Embryonic facial prominence (tissue), 1 donor: ENCODE results near the gene AGO3.

ENCODE experiments used
- DNase-seq: peaks from one replicate; pipeline ENCODE4 v3.0.0-alpha.2; 2016; ENCODE audit errors: extremely low spot score

The AGO3 gene

DNA sequence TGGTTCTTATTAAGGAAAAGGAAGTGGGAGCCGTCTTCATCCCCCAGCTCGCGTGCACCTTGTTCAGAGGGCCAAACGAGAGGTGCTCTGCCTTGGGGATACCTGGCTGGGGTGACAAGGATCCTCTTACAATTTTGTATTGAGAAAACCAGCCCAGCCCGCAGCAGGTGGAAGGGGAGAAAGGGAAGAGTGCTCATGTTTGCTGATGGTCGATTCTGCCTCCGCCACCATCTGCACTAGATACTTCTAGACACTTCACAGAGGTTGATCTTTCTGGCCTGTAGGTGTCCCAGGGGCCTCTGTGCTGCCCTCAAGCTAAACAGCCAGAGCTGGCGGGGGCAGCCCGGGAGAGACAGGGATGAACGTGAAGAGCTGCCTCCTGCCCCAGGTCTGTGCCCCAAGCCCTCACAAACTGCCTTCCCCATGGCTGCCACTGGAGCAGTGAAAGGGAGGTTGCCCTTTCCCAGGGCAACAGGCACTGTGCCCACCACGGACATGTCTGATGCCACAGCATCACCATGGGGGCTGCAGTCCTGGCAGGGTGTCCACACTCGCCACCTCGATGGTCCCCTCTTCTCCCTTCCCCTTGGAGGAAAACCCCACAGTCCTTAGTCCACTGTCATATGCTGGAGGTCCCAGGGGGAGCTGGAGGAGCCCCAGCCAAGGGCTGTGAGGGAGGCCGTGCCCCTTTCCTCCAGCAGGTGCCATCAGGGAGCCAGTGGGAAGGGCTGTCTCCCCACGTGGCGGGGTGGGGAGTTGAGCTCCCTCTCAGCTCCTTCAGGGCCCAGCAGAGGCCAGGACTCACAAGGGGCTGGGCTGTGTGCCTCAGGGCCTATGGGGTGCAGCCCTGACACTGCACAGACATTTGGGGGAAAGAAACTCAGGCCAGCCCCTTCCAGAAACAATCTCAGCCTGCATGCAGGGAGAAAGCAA, 165.9 kb downstream of the AGO3 start:
- no peak for DNase-seq

DNA sequence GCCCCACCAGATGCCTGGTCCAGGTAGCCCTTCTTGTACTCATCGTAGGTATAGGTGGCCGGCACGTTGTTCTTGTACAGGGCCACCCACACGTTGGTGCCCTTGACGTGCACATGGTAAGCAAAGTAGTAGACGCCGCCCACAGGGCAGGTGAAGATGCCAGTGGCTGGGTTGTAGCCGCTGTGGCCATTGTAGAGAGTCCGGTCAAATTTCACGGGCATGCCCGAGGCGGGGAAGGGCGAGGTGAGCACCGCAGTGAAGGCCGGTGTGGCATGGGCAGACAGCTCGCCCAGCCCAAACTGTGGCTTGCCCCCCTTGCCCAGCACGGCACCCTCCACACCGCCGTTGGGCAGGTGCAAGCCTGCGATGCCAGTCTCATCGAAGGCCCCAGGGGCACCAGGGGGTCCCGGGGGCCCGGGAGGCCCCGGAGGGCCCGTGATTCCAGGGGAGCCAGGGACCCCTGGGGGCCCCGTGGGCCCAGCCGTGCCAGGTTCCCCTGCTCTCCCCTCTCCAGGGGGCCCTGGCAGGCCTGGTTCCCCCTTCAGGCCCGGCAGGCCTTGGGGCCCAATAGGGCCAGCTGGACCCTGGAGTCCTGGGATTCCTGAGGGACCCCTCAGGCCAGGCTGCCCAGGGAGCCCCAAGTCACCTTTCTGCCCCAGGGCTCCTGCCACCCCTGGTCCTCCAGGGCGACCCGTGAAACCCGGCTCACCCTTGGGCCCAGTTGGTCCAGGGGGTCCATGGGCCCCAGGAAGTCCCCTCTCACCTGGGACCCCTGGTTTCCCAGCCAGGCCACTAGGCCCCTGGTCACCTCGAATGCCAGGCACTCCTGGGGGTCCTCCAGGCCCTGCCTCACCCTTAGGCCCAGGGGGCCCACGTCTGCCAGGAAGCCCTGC, 167.0 kb downstream of the AGO3 start:
- DNase-seq: no peak

DNA sequence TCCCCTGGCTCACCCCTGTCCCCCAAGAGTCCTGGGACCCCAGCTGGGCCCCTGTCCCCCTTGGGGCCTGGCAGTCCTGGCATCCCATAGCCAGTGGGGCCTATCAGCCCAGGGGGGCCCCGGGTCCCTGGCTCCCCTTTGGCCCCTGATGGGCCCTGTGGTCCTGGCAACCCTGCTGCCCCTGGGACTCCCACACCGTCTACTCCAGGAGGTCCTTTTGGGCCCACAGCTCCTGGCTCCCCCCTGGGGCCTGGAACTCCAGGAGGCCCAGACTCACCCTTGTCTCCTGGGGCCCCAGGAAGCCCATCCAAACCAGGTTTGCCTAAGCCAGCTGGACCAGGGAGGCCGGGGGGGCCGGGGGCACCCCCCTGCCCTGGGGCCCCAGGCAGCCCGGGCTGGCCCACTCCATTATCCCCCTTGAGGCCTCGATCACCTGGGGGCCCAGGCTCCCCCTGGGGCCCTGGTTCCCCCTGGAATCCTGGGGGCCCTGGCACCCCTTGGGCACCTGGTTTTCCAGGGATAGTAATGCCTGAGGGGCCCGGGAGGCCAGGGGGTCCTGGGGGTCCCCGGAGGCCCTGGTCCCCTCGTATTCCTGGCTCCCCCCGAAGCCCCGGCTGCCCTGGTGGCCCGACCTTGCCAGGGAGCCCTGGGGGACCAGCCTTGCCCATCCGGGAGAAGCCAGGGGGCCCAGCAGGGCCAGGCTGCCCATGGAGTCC, 167.9 kb downstream of the AGO3 start:
- no peak for DNase-seq

DNA sequence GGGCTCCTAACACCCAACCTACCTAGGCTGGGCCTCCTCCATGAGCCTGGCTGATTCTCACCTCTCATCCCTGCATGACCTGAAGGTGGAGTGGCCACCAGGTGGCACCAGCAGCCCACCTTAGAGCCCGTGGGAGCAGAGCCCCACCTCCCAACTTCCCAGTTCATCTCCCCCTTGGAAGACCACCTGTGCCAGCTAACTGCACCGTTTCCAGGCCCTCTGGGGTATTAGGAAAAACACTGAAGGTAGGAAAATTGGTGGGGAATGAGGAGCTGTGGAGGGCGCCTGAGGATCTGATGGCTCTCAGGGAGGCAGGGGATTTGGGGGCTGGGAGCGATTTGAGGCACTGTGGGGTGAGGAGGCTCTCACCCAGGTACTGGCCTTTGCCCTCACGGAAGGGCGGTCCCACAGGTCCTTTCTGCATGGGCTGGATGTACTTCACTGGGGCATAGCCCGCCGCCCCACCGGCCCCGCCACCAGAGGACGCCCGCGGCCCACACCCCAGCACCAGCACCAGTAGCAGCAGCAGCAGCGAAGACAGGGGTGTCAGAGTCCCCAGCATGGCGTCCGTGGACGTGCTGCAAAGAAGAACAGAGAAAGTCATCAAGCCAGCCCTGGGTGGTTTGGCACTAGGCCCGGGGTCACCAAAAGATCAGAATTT, 168.9 kb downstream of the AGO3 start:
- DNase-seq: no peak

DNA sequence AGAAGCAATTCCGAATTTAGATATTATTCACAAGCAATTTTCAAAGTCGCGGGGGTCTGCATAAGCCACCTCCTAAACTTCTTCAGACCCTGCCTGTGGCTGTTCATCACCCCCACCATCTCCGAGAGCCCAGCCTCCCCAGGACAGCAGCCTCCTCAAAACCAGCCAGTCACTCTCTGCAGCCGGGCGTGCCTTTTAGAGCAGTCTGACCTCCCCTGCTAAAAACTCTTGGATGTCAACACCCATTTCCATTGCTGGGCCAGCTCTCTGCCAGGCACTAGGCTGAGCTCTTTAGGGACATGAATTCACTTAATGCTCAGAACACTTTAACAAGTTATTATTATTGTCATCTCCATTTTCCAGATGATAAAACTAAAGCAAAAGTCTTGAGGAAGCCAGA, 169.5 kb downstream of the AGO3 start:
- DNase-seq: no peak

DNA sequence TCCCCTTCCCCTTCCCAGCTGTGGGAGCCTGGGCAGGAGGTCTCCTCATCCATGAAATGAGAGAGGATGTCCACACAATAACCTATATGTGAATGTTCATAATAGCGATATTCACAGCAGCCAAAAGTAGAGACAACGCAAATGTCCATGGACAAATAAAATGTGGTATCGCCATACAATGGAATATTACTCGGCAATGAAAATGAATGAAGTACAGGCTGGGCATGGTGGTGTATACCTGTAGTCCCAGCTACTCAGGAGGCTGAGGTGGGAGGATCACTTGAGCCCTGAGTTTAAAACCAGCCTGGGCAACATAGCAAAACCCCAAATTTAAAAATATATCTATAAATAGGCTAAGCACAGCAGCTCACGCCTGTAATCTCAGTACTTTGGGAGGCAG, 170.6 kb downstream of the AGO3 start:
- DNase-seq: no peak

DNA sequence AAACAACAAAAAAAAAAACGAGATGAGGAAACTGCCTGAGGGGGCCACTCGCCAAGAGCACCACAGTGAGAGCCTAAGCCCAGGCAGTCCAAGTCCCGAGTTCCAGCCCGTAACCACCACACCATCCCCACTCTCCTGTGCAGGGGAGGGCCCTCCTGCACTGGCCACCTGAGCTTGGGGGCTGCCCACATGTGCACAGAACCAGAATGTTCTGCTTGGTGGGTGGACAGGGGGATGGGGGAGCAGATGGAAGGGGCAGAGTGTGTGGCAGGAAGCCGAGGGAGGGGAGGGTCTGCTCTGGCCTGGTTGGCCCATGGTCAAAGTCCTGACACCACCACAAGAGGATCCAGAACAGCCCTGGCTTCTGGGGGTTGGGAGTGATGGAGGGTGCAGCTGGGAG, 175.4 kb downstream of the AGO3 start:
- DNase-seq: no peak

DNA sequence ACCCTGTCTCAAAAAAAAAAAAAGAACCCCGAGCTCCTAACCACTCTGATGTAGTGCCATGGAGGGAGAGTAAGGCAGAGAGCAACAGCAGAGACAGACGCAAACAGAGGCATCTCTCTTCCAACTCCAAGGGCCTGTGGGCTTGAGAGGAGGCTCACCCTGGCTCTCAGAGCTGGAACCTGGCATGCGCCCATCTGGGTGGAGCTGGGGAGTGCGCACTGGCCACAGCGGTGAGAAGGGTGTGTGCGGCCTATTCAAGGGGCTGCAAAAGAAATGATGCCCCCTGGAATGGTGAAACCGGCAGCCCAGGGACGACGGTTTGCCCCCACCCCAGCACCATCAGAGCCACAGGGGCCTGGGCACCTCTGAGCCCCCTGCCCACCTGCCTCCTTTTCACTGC, 176.5 kb downstream of the AGO3 start:
- DNase-seq: no peak

DNA sequence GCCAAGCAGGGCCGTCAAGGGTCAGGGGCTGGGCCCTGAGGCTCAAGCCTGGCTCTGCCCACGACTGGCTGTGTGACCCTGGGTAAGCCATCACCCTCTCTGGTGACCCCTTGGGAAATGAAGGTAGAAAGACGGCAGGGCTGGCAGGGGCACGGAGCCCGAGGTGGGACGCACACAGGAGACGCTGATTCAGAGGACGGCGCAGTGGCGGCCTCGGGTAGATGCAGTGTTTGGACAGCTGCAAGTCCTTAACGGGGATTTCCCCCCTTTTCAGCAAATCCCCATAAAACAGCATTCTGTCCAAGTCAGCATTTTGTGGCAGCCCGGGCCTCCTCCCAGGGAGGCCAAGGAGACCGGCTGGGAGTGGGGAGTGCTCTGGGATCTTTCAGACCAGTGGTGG, 177.4 kb downstream of the AGO3 start:
- no peak for DNase-seq

DNA sequence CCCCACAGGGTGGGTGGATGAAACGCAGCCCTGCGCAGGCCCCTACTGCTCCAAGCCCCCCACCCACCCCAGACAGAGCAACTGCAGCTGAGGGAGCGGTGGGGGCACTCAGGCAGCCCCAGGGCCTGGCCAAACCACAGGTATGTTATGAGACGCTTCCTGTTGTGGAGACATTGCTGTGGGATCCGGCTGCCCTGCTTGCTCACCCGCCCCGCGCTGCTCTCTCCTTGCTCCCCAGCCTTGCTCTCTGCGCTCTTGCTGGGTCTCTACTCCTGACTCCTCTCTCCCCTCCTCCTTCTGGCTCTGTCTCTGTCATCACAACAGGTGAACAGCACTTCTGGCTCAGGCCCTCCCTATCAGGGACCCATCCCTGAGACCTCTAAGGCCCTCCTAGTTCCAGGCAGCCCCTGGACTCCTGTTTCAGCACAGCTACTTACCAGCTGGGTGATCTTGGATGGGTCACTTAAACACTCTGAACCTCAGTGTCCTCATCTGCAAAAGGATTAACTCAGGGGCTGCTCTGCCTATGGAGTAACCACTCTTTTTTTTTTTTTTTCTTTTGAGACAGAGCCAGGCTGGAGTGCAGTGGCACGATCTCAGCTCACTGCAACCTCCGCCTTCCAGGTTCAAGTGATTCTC, 178.3 kb downstream of the AGO3 start:
- DNase-seq: peak; percentile 65

DNA sequence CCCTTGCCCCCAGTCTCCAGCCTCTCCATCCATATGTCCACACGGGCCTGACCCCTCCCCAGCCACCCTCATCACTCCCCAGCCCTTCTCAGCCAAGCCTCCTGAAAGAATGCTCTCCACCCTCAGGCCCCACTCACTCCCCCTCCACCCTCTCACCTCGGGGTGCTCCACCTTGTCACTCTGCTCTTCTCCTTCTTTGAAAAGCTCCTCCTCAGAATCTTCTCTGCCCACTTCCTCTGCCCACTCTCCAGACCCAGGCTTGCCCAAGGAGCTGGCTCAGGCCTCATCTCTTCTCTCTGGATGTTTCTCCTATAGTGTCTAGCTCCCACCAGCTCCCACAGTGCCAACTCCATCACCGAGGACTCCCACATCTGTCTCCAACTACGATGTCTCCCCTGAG, 180.2 kb downstream of the AGO3 start:
- no peak for DNase-seq

DNA sequence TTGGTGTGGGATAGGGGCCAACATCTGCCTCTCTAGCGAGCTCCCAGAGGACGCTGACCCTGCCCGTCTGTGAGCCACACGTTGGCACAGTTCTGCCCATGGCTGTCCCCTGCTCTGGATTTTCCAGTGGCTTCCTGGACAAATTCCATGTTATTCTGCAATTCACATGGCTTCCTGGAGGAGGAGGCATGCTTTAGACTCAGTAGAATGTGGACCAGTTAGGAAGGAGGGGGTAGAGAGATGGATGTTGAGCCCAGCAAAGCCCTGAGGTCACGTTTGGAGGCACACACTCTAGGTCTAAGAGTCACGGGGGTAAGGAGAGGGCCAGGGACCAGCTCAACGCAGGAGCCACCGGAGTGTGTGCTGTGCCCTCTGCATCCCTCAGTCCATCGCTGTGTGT, 181.9 kb downstream of the AGO3 start:
- DNase-seq: no peak

DNA sequence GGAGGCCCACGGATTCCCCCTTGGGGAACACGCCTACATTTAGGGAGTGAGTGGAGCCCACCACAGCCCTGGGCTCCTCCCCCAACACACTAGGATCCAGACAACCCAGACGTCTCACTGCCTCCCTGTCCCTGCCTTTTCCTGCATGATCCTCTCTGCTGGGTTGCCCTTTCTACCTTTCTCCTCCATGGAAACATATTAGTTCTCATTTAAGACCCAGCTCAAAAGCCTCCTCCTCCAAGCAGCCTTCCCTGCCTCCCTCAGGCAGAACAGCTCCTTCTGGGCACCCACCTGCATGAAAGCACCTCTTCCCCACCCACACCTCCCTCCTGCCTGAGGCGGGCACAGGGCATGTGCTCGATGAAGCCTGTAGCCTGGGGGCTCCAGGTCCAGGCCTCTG, 183.5 kb downstream of the AGO3 start:
- no peak for DNase-seq

DNA sequence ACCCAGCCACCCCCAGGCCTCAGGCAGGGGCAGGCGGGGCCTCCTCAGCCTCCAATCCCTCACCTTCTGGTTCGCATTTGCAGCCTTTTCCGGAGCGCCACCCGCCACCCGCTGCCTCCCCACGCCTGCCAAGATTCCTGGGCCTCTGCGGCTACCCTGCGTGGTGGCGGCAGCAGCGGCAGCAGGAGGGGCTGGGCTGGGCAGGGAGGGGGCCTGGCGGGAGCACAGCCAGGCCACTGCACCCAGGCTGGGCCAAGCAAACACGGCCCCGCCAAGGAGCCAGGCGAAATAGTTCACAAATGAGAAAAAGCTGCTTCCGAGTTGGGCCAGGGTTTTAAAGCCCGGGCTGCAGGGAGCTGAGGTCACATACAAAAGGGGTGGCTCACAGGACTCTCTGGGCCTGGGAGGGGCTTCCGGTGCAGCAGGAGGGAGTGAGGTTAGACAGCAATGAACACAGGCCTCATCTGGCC, 184.3 kb downstream of the AGO3 start:
- no peak for DNase-seq

DNA sequence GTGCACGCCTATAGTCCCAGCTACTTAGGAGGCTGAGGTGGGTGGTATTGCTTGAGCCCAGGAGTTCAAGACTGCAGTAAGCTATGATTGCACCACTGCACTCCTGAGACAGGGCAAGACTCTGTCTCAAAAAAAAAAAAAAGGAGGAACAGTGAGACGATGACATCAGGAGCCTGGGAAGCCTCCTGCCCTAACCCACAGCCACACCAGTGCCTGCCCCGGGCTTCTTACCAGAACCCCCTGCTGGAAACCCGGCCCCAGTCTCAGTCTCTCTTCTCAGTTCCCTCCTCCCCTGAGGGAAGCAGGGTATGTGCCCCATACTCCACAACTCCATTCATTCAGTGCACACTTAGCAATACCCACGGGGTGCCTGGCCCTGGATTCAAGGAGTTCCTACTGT, 185.0 kb downstream of the AGO3 start:
- DNase-seq: no peak

DNA sequence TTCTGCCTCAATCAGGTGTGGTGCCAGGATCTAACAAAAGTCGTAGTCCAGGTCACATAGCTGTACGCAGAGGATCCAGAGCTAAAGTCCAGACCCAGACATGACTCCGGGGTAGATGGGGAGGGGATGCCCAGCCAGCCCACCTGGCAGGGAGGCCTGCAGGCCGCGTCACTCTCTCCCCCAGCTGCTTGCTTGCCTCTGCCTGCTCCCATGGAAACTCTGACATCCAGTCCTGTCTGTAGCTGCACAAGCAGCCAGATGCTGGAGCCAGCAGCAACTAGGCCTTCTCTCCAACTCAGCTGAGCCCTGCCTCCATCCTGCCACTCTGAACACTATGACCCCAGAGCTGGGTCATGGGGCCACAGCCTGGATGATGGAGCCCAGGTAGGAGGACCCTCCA, 186.0 kb downstream of the AGO3 start:
- DNase-seq: no peak

DNA sequence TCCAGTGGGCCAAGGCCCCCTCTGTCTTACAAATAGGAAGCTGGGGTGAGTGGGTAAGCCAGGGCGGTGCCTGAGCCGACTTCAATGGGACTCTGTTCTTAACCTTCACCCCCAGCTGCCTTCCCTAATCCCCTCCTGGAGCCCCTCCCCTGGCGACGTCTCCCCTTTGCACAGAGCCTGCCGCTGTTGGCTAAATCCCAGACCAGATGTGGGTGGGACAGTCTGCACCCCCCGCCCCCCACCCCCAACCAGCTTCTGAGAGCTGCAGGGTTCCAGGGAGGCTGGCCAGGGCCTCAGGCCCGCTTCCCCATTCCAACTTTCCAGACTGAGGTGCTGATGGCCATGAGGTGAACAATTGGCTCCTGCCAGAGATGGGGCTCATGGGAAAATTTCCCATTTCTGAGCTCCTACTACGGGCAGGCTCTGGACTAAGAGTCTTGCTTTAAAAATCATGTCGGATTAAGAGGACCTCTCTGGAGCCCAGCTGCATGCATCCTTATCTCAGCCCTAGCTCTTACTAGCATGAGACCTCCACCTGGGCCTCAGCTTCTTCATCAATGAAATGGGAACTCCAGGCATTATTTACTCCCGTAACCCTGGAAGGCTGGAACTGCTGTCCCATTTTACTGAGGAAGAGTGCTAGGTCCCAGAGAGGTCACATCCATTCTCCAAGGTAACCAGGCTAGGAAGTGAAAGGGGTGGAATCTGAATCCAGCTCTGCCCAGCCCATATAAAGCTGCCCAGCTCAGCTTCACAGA, 187.7 kb downstream of the AGO3 start:
- DNase-seq: no peak

DNA sequence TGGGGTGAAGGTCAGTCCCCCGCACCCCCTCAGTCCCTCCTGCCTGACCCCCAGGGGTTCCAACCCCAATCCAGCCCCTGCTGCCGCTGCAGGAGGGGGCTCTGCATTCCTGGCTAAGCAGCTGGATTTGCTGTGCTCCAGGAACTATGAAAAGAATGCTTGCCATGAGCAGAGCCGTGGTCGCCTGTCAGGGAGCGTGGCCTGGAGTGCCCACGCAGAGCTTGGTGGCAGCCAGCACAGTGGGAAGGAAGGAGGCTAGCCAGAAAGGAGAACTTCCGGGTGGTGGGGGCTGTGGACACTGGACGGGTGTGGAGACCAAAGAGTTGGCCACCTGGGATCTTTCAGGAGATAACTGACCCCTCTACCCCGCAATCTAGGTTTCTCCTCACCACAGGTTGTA, 188.6 kb downstream of the AGO3 start:
- DNase-seq: no peak
